Breast epithelium (tissue), 4 donors: ENCODE measurements around the gene MUC16. TPM values are rescaled to one million over a fixed set of nuclear protein-coding genes. Genes with fewer than 3 reads are reported as not detected.

ENCODE experiments used
- DNase-seq, 2 donors: peaks; one replicate each; pipeline ENCODE4 v3.0.0-alpha.2; 2019; ENCODE audit warnings: low spot score in 2 of 2
- H3K27ac ChIP-seq, 2 donors: fragments of 200-600 bp; sonication (generic) in 1 of 2; one replicate each; pipeline ENCODE4 v1.5.1; 2016 to 2019; ENCODE audit warnings: mild to moderate bottlenecking in 1 of 2
- H3K27me3 ChIP-seq, 2 donors: fragments of 200-600 bp; sonication (generic) in 1 of 2; one replicate each; pipeline versions ENCODE4 v1.5.1 to v1.6.0; 2017 to 2019; ENCODE audit warnings: control low read depth in 1 of 2, mild to moderate bottlenecking in 1 of 2
- H3K36me3 ChIP-seq: fragments of 200-600 bp; one replicate; pipeline ENCODE4 v1.5.1; 2019
- H3K4me1 ChIP-seq, 2 donors: fragments of 200-600 bp; sonication (generic); one replicate each; pipeline ENCODE4 v1.5.1; 2016 to 2019; ENCODE audit warnings: control low read depth in 1 of 2
- H3K4me3 ChIP-seq, 3 donors: fragments of 200-600 bp; sonication (generic); 1 replicate in 2 of 3; 2 replicates in 1 of 3; pipeline ENCODE4 v1.5.1; 2016 to 2019; ENCODE audit warnings: mild to moderate bottlenecking in 3 of 3, moderate library complexity in 2 of 3
- H3K9me3 ChIP-seq, 2 donors: fragments of 200-600 bp; sonication (generic) in 1 of 2; one replicate each; pipeline ENCODE4 v1.5.1; 2016 to 2019; ENCODE audit warnings: control low read depth in 1 of 2
- CTCF ChIP-seq, 3 donors: fragments of 450-650 bp; IDR thresholded peaks; one replicate each; pipeline ENCODE4 v1.5.1; 2016 to 2017; ENCODE audit warnings: antibody characterized with exemption in 3 of 3, mild to moderate bottlenecking in 3 of 3, moderate library complexity in 3 of 3
- POLR2A ChIP-seq: fragments of 450-650 bp; IDR thresholded peaks from one replicate; pipeline ENCODE4 v1.6.1; 2016; ENCODE audit warnings: antibody characterized with exemption, mild to moderate bottlenecking, moderate library complexity
- POLR2AphosphoS5 ChIP-seq, 3 donors: sonication (generic); formaldehyde crosslinking; IDR thresholded peaks; one replicate each; pipeline ENCODE4 v1.6.1; 2017; ENCODE audit warnings: antibody characterized with exemption in 3 of 3
- intact Hi-C: fragments of 100-400 bp; cut with DNase I; formaldehyde crosslinking; loops from one replicate; pipeline ENCODE4 v1.15.1; 2023; ENCODE audit warnings: low total_unique reads
- total RNA-seq, 3 donors: library from RNA; depleted of rRNA; stranded (reverse); fragments of >200 nt; gene quantifications; one replicate each; pipeline ENCODE4 v1.1.0, GENCODE V29; 2016

MUC16 gene
- total RNA-seq, 3 donors from 2014 or later = under 0.01 to 16.2 (median 0.66) TPM

- H3K27ac ChIP-seq = no peak overlapping the region
- H3K36me3 ChIP-seq = no peaks in the 10 kb centered on the region
- DNase-seq = no peak
- no peak overlapping the region for H3K4me3 ChIP-seq
- no peaks in the 10 kb centered on the region for H3K27me3 ChIP-seq
- no peaks in the 10 kb centered on the region for H3K4me1 ChIP-seq
- TF ChIP-seq CTCF (IDR thresholded peaks at IDR 0.05) (no peak), POLR2A (no peak)
- H3K9me3 ChIP-seq = peaks cover 0 to 5% of the 10 kb centered on the region in 2 donors
- intact Hi-C loops = no loop called here
Observed at GRCh38 chr19:8973501-8974091, 36.6 kb downstream of the MUC16 start.

- TF ChIP-seq CTCF (IDR thresholded peaks at IDR 0.05) (no peak), POLR2A (no peak), POLR2AphosphoS5 (IDR thresholded peaks at IDR 0.05) (no peak)
- no peaks in the 10 kb centered on the region for H3K36me3 ChIP-seq
- H3K27ac ChIP-seq = no peak overlapping the region
- H3K4me1 ChIP-seq = no peaks in the 10 kb centered on the region
- no peak overlapping the region for H3K4me3 ChIP-seq
- H3K27me3 ChIP-seq = no peaks in the 10 kb centered on the region
- intact Hi-C loops = no loop called here
- no peak for DNase-seq
- no peaks in the 10 kb centered on the region for H3K9me3 ChIP-seq
Observed at GRCh38 chr19:8965887-8966286, 44.3 kb downstream of the MUC16 start.

Other genes starting within 250 kb of the MUC16 start
- 10 to 100 TPM; 31.4 to 40.7 (median 36.7) TPM for gene ZNF558, start 178.1 kb downstream of the MUC16 start, total RNA-seq
- gene MBD3L1, start 178.0 kb downstream of the MUC16 start, total RNA-seq = not detected
- gene OR1M1, start 76.7 kb upstream of the MUC16 start, total RNA-seq = not detected
- not detected for gene OR7G2, start 97.1 kb upstream of the MUC16 start, total RNA-seq
- gene OR7G1, start 105.4 kb upstream of the MUC16 start, total RNA-seq = not detected
- not detected for gene OR7G3, start 116.5 kb upstream of the MUC16 start, total RNA-seq
- 10 to 100 TPM; 14.6 to 28.1 (median 19.3) TPM for gene ZNF317, start 130.0 kb upstream of the MUC16 start, total RNA-seq
- gene OR7D2, start 168.6 kb upstream of the MUC16 start, total RNA-seq = under 1 TPM in 1 of 3 donors, not detected in 2; 0.16 TPM
- gene OR7D4, start 209.2 kb upstream of the MUC16 start, total RNA-seq = not detected
- not detected for gene OR7E24, start 240.5 kb upstream of the MUC16 start, total RNA-seq